Suppressor macrophage treated with lipopolysaccharide for 4 hours (primary cell): Measurements from ENCODE around the gene CAMKMT.

Source experiments
- DNase-seq: peaks from one replicate; pipeline ENCODE4 v3.0.0-alpha.2; 2020

CAMKMT gene

DNA sequence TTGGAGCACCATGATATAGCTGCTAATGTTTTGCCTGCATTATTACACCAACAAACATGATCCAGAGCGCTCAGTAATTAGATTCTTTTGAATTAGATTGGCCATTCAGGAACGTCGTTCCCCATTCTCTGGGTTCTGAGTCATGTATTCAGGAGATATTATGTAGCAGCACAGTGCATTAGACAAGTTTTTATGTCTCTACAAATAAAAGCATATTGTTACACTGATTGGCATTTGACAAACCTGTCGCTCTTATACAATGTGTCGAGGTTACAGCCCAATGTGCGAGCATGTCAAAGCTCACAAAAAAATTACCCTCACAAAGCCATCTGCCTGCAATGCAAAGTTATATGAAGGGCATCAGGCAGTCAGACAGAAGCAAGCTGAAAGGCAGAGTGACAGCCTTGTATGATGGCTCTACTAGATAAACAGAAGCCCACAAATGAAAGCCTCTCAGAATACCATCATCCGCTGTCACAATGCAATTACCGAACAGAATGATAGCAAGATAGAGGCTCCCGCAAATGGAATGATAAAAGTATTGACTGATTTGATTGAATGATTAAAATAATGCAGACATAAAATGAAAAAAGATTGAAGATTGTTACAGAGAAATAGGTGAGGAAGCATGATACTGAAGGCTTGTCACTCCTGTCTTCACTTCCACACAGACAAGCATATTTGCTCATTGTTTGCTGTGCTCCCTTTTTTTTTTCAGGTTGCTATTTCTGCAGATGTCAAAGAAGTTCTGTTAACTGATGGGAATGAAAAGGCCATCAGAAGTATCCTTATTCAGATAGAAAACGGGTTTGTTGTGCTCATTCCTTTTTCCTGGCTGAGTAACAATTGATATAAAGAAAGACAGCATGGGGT is 345.2 kb downstream of the CAMKMT start:
- no peak for DNase-seq

DNA sequence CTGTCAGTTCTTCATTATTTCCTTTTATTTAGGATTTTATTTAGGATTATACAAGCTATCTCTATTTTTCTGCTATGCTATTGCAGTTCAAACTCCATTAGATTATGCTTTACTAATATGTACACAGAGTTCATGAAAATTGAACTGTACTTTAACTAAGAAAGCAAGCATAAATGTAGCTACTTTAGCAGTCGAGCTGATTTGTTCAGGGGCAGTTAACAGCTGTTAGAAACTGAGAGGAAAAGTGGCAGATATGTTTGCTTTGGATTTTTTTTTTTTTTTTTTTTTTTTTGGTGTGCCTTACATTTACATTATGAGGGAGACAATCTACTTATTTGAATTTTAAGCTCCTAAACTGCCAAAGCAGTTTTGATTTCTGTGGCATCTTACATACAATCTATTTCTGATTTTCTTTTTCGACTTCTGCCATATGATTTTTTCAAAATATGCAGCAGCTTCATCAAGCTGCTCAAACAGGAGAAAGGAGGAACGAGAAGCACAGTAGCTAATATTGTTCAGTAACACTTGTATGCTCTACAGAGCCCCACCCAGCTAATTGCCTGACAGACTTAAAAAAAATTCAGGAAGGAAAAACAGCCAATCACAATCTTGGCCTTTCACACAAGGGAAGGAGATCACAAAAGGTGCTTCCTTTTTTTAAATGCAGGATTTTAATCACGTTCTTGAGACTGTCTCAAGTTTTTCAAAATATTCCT is 346.4 kb downstream of the CAMKMT start:
- DNase-seq = peak; percentile 54

DNA sequence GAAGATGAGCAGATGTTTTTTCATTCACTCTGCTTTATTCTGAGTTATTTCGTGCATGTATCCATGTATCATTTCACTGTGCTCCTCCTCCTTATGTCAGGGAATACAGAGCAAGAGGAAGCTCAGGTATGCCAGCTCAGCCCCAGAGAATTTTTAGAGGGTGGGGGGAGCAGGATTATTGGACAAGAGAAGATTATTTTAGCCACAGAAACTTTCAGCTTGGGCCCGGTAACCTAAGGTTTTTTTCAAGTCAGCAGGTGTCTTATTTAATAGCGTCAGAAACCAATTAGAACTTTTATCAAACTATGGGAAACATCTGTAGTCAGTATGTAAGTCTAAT is 346.9 kb downstream of the CAMKMT start:
- no peak for DNase-seq

DNA sequence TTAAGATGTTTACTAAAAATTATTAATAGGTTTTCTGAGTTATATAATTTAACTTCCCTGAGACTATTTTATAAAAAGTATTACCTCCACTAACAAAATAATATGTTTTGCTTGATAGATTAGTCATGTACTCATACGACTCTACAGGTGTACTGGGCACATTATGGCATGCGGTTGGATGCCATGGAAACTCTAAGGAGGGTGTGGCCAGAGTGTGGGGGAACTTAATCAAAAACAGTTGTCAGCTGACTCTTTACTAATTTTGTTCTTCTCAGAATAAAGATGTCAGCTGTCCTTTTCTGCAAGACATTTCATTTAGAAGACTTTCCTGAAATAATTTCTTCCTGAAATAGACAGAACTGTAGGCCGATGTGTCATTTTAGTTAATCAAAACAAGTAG is 351.4 kb downstream of the CAMKMT start:
- DNase-seq = no peak

DNA sequence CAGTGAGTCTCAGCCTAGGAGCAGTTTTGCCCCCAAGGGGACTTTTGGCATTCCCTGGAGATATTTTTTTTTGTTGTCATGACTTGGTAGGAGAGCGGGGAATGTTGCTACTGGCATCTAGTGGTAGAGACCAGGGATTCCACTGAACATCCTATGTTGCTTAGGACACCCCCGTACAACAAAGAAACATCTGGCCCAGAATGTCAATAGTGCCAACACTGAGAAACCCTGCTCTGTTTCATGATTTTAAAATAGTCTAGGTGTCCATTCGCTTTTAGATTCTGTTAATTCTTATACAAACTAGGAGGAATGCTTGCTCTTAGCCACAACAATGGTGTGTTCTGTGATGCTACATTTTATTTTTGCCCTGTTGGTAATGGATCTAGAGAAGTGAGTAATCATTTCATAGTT is 353.9 kb downstream of the CAMKMT start:
- peak; percentile 8 for DNase-seq

DNA sequence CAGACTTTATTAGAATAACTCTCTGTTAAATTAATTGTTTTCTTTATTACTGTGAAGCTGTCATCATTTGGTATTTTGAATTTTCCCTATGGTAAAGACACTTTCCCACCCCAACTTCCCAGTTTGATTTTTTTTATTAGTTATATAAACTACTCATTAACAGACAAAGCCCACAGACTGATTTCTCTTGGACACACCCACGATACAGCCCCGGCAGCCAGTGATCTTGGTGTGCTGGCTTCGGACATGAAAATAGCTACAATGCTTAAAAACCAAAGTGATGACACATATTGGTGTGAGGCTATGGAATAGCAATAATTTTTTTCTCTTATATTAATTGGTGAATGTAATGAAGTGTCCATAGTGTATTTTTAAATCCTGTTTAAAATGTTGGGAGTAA is 354.4 kb downstream of the CAMKMT start:
- DNase-seq = no peak

DNA sequence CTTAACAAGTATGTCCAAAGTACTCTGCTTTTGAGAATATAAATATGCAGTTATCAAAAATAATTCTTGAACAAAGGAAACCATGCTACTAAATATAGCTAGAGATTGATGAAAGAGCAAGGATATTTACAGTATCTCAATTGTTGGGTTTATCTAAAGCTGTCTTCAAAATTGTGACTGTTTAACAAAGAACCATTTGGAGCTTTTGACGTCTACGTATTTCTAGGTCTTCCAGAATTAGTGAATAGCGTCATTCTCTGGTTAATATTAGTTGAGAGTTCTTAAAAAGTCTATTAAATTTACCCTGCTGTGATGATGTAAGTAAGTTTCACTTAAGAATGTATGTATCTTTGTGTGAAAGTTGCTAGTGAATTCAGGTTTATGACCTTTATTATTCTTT is 356.7 kb downstream of the CAMKMT start:
- no peak for DNase-seq

DNA sequence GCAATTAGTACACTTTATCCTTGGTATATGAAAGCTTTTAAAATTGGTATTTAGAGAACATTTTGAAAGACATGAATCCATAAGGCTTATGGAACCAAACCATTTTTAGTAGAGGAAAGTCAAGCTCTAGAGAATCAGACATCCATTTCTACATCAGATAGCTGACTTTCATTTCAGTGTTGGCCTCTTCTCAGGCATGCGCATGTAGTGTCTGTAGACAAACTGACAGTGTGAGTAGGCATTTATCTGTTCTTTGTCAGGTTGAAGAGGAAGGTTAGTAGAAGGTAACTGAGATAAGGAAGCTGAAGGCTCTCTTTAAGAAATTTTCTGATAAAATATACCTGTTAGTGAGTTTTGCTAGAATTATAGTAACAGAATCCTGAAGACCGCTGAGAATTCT is 357.8 kb downstream of the CAMKMT start:
- no peak for DNase-seq

DNA sequence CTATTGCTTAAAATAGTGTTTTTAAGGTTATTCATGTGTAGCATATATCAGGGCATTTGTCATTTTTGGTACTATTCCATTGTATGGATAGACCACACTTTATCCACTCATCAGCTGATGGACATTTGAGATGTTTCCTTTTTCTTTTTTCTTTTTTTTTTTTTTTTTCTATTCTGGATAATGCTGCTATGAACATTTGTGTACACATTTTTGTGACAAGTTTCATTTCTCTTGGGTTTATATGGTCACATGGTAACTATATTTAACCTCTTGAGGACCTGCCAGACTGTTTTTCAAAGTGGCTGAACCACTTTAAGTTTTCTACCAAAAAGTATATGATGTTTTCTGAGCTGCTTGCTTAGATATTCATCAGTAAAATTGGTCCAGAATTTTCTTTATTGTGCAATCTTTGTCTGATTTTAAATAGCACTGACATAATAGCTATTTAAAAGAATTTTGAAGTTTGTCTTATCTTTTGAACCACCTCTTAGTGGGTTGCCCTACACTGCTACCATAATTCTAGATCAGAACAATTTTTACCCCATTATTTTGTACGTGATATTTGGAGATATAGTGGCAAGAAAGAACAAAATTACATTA is 360.4 kb downstream of the CAMKMT start:
- no peak for DNase-seq

DNA sequence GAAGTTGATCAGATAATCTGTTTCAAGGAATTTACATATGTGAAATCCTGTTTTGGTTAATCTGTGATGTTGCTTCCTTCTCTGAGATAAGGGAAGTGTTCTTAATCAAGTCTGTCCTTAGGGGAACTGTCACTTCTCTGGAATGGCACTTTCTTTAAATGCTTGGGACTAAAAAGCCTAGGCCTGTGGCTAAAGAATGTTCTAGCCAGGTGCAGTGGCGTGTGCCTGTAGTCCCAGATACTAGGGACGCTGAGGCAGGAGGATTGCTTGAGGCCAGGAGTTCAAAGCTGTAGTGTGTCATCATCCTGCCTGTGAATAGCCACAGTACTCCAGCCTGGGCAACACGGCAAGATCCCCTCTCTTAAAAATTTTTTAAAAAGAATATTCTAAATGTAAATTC is 362.2 kb downstream of the CAMKMT start:
- DNase-seq = no peak

DNA sequence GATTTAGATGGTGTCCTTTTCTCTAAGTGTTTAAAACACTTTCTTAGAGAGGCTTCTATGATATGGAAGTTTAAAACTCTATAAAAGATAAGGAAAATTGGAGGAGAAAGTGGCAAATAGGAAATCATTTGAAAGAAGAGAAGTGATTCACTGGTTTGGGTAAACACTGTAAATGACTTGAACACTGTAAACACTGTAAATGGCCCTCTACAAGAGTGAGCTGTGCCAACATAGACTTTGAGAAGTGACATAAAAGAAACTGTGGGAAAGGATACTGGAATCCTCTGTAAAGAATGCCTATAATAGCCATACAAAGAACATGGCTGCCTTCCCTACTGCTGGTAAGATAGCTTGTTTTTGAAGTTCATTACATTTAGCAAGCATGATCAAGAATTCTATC is 368.8 kb downstream of the CAMKMT start:
- no peak for DNase-seq

DNA sequence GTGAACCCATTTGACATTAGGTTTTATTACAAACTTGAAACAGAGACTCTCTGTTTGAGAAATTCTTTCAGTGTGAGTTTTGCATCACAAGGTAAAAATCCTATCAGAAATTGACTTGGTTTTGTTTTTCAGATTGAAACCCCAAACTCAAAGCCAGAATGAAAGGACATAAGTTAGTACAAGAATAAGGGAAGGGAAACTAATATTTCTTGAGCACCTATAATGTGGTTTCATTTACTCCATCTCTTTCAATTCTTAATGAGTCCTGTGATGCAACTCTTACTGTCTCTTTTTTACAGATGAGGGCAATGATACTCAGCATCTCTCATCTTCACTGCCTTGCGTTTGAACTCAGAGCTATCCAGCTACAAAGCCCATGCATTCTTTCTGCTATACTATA is 369.8 kb downstream of the CAMKMT start:
- no peak for DNase-seq

DNA sequence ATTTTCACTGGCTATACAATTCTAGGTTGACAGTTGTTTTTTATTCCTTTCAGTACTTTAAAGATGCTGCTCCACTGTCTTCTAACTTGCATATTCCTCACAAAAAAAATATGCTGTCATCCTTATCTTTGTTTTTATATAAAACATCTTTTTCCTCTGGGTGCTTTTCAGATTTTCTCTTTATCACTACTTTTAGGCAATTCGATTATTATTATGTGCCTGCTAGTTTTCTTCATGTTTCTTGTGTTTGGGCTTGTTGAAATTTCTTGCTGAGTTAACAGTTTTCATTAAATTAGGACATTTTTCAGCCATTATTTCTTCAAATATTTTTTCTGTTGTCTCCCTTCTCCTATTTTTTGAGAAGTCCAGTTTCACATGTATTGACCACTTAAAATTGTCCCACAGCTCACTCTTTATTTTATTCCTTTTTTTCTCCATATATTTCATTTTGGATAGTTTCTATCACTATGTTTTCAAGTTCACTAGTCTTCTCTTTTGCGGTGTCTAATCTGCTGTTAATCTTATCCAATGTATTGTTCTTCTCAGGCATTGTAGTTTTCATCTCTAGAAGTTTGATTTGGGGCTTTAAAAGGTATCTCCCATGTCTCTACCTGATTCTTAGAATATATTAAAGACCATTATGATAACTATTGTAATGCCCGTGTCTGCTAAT is 374.7 kb downstream of the CAMKMT start:
- DNase-seq = no peak

DNA sequence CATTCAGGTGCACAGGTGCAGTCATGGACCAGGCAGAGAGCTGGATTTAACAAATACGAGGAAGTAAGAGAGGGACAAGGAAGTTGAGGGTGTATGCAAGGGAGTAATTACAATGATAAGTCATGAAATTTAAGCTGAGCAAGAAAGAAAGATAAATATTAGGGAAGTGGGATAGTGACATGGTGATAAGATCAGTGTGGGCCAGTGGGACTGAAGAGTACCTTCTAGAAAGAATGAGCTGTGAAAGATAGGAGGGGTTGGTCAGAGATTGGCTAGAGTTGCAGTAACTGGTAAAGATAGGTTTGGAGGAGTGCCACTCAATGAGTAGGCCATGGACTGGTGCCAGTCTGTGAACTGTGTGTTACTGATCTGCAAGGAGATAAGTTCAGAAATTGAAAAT is 378.9 kb downstream of the CAMKMT start:
- DNase-seq = no peak

DNA sequence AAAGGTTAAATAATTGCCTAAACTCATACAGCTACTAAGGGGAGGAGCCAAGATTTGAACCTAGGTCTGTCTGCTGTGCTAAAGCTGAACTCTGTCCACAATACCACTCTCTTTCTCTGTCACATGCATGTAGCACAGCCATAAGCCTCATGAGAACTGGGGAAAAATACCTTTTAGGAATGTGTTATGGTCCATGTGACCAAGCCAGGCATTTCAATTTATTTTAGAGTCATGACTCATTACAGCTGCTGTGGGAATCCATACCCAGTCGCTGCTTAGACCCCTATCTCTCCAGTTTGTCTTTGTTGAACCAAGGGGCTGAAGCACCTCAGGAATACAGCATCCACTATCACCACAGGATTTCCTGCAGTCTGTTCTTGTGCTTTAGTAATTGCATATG is 379.8 kb downstream of the CAMKMT start:
- no peak for DNase-seq

DNA sequence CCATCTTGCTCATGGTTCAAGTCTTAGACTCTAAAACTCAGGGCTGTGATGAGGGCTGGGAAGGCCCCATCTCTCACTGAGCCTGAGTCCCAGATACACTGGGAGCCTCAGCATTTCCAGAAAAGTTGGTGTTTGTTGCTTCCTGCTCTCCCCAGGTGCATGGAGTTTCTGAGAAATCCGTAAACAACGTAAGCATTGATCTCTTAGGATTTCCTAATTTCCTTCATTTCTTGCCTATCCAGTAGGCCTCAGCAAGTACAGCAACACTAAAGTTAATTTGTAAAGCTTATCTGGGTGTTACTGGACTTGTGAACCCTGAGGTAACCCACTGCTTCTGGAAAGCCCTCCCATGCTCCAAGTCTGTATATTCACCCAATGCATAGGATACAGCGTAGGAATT is 380.3 kb downstream of the CAMKMT start:
- DNase-seq = no peak

DNA sequence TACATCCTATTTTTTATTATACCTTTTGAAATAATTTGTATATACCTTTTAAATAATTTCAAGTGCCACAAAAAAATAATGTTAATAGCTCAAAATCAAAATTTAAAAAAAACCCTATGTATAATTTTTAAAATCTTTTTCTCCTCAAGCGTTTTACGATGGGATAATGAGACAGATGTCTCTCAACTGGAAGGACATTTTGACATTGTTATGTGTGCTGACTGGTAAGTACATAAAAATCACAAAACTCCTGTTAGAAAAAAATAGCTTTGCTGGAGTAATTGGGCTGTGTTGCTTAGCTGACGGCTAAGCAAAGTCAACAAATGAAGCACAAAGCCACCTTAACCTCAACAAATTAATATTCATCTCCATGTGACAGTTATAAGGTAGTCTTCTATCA is 381.7 kb downstream of the CAMKMT start:
- no peak for DNase-seq

DNA sequence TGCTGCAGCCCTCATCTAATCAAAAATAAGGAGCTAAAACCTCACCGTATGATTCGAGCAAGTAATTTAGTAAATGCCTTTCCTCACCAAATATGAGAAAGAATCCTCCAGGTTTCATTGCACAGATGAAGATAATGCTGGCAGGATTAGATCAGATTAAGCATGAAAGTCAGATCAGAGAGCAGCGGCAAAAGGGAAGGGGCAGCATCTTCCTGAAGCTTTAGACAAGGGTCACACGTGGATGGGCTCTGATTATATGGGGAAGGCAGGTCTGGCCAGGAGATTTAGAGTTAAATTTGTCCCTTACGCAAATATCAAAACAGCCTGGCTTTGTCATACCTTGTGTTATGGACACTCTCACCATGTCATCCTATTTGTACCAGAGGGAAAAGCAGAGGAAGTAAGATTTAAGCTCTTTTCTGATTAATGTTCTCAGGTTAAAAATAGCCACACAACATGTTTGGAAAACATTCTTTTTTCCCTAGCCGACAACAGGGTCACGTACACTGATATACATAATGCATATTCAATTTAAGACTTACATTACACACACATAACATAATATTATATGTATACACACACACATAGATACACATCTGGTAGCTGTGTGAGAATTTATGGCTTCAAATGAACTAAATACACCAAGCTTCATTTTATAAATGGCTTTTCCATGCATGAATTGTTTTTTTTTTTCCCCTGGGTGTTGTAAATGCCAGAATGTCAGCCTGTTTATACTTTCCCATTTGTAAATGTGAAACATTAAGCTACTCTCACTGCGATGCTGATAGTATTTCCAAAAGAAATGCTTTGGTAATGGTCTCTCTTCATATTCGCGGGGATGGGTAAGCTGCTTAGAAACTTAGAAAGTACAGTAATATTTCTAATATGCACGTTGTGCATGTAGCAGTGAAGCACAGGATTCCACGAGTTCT is 383.5 kb downstream of the CAMKMT start:
- no peak for DNase-seq

DNA sequence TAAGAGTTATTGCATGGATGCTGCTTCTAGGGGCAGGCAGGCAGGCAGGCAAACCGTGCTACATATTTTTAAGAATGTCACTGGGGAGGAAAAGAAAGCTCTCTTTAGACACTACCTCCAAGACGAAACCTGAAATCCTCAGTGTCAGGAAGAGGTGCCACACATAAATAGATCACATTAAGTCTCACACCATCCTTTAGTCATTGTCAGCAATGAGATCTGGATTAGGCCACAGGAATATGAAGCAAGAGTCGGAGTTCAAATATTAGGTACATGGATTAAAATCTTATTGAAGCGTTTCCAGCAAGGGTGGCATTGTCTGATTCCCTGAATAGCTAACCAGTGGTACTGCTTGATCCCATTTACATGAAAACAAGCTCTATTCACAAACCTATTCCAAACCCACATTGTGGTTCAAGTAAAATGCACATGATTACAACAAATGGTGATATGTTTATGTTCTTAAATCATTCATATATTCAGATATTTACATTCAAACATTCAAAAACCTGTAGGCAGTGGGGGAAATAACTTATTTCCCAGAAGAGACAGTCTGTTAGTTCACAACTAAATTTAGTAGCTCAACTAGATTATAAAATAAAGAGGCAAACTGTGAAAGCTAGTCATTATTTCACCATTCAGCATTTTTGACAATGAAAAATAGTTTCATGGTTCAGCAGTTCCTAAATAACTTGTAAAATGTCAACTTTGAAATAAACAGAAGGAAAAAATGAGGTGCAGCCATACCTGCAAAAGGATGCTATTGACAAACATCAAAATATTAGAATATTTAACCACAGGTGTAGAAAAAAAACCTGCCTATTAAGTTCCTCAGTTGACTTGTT is 384.4 kb downstream of the CAMKMT start:
- no peak for DNase-seq

DNA sequence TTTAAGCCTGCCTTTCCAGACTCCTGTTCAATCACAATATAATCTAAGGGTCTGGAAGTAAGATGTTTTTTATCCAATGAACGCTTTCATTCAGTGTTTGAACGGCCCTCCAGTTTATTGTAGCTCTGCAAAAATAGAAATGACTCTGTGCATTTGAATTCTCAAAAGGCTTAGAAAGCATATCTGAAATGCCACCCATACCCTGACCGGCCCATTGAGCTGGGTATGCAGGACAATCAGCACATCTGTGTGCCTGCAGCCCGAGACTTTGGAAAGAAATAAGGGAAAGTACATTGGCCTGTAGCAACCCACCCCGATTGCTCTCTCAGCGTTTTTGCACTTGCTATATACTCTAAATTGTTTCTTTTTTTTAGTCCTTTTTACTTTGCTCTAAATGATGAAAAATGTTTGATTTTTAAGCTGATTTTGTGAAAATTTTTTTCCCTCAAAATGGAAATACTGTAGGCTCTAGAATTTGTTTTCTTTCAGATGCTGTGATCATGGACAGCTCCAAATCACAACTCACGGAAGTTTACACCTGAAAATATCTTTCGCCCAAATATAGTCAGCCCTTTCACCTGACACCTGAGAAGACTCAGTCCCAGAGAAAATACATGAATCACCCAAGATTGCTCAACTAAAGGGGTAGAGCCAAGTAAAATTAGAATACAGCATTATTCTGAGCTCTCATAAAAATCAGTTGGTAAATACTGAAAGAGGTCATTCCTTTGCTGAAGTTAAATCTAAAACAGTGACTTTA is 385.3 kb downstream of the CAMKMT start:
- DNase-seq = no peak

DNA sequence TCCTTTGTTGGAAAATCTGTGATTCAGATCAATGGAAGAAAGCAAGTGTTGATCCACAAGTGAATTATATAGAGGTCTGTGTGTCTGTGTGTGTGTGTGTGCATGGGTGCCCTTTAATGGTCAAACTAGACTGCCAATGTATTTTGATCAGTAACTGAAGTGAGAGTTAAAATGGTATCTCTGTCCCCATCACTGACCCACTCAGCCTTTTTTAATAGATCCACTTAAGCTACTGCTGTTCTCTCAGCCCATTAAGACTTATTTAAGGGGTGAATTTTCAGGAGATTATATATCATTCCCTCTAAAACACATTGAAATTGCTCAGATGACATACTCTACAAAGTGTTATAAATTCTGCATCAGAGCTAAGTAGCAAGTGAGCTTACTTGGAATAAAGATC is 386.0 kb downstream of the CAMKMT start:
- DNase-seq = no peak
